IPS DF 4.7 (cell line): ENCODE data around the gene NOX3.
"Not testable (repeated sequence)": the region's sequence is repeated elsewhere in the genome, so short reads cannot be mapped to it uniquely, and the experiment has no call there.

ENCODE experiments used
- DNase-seq: peaks from one replicate; pipeline ENCODE4 v3.0.0-alpha.2; 2013; ENCODE audit warnings: low spot score; ENCODE audit errors: extremely low read depth

The NOX3 gene

GRCh38 chr6:155455766-155456165 is at the start of gene NOX3:
NOX3 (minus strand) TSS chr6:155455839; CDS start chr6:155455800, 39 bp downstream.
- DNase-seq, result peak; percentile 9

GRCh38 chr6:155504848-155505607 is 49.4 kb upstream of the NOX3 start:
- DNase-seq, result no peak

- no peak for DNase-seq
These were observed 46.8 kb upstream of the NOX3 start for GRCh38 chr6:155502393-155502792.

- DNase-seq, result no peak
These were observed 43.9 kb upstream of the NOX3 start for GRCh38 chr6:155499574-155499973.

GRCh38 chr6:155498370-155498769 is 42.7 kb upstream of the NOX3 start:
- no peak for DNase-seq

DNA sequence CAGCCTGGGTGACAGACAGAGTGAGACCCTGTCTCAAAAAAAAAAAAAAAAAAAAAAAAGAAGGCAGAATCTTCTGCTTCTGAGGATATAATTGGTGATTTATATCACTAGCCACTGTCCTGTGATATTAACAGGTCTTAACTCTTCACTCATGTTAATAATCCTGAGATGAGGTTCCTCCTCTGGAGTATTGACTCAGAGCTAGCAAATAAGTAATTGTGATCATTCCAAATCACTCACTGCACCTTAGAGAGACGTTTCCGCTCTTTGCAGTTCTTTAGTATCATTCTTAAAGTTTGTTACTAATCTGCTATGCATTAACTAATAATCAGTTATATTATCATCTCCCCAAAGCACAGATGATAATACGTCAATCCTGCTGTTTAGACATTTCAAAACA is 41.6 kb upstream of the NOX3 start:
- no peak for DNase-seq

- peak; percentile 41 for DNase-seq
These were observed 39.6 kb upstream of the NOX3 start for GRCh38 chr6:155495011-155495768.

DNA sequence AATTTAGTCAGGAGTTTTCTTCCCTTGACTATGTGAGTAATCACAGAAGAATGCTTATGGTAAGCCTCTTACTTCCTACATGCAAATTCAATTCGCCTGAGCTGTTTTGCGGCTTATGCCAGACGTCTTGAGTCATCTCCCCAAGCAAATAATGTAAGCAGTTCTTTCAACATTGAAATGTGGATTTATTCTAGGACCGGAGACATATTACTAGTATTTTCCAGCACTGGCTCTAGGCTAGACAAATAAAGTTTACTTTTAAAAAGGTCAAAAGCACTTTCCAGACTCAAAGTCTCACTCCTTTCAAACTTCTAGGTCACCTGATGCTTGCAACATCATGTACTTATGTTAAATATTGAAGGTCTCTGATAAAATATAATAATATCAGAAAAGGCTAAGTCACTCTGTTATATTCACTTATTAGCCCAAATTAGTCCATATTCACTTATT is 38.1 kb upstream of the NOX3 start:
- no peak for DNase-seq

- no peak for DNase-seq
These were observed 37.5 kb upstream of the NOX3 start for GRCh38 chr6:155493026-155493693.

DNA sequence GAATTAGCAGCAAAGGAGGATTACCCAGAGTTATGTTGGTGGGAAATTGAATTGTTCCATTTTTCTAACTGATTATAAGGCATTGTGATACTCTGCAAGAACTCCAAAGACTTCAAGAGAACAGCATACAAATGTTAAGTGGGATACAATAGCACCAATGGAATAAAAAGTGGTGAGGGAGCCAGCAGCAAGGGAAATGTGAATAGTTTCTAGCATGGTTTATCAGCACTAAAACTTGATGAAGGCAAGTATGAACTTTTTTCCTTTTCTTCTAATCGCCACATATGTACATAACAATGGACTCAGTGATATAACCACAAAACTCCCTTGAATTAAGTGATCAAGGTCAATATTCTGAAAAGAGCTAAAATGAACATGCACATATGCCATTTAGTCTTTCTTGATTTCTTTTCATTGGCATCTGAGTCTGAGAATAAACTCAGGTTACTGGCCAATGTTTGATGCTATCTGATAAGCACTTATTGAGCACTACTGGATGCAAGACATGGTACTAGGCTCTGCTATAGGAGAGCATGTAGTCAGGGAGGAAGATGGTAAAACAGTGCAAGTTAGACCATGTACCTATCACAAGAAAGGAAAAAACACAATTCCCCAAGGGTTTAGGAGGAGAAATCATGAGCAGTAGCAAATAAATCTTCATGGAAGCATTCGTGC is 36.6 kb upstream of the NOX3 start:
- no peak for DNase-seq

DNA sequence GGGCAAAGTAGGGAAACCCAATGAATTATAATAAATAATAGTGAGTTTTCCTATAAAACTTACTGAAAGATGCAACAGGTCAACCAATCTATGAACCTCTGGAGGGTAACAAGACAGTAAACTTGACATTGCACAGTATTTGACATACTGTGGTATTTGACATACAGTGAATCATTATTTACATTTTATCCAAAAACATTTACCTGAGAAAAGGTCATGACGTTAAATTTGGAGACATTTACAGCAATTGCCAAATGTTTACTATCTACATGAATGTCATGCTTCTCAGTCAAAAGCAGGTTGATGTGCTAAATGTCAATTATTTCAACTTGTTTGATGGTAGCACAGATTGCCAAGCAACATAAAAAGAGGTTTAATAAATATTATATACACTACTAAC is 35.8 kb upstream of the NOX3 start:
- no peak for DNase-seq

DNA sequence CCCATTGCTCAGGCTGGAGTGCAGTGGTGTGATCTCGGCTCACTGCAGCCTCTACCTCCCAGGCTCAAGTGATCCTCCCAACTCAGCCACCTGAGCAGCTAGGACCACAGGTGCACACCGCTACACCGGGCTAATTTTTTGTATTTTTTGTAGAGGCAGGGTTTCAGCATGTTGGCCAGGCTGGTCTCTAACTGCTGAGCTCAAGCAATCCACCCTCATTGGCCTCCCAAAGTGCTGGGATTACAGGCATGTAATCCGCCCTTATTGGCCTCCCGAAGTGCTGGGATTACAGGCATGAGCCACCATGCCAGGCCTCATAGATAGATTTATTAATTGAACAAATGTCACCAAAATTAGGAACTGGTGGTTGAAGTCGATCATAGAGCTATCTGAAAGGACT is 32.6 kb upstream of the NOX3 start:
- DNase-seq, result not testable (repeated sequence)

DNA sequence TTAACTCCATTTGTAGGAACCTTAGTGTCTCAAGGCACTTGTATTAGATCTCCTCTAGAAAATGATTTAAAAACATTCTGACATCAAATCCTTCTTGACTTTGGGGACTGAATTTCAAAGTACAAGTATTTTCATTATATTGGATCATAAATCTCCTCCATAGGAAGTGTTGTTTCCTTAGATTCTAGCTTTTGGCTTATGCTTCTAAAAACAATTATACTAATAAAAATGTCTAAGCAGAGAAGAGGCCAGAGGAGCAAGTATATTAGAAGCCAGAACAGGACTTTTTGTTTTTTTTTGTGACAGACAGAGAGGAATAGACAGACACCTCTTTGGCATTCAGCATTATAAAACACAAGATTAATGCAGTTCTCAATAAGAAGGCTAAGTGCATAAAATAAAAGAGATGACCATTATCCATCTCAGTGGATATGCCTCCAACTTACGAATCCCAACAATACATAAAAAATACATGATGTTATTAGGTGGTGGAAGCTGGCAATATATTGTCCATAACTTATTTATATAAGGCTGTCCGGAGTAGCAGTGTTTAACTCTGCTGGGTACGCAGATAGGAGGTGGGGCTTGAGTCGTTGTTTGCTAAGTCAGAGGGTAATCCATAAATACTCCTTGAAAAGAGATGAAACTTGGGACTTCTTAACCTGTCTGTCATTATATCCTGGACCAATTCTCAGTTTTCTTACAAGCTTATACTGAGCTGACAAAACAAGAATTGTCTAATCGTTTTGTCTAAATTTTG is 31.9 kb upstream of the NOX3 start:
- no peak for DNase-seq

GRCh38 chr6:155486721-155487294 is 31.2 kb upstream of the NOX3 start:
- DNase-seq, result no peak

DNA sequence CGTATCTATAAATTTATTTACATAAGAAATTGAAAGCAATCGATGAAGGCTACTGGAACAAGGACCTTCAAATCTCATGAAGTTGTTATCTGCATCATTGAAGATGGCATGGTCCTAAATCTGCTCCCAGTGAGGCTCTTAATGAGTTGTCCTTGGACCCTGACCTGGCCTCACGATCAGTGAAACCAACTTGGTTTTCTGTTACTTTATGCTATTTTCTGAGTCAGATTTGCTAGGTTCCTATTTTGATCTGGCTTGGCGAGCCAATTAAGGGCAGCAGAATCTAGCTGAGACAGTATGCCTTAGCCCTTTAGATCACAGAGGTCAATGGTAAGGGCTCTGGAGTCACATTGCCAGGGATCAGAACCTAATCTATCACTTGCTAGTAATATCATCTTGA is 30.1 kb upstream of the NOX3 start:
- no peak for DNase-seq

GRCh38 chr6:155483858-155484257 is 28.2 kb upstream of the NOX3 start:
- DNase-seq, result no peak

DNA sequence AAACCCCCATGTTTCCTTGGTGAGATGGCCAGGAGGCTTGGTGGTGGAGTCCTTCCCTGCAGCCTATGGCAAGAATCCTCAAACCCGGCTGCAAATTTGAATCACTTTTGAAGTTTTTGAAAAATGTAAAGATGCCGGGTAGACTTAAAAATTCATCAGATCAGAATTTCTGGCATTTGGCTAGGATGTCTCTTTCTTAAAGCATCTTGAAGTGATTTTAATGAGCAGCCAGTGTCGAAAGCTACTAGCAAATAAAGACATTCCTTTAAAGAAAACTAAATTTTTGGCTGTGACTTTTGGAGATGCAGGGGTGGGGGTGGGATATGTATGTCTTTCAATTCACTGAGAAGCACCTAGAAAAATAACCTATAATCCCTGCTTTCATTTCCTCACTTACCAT is 25.6 kb upstream of the NOX3 start:
- no peak for DNase-seq

- no peak for DNase-seq
These were observed 18.1 kb upstream of the NOX3 start for GRCh38 chr6:155473741-155474140.

GRCh38 chr6:155472886-155473285 is 17.2 kb upstream of the NOX3 start:
- no peak for DNase-seq

GRCh38 chr6:155470979-155471616 is 15.5 kb upstream of the NOX3 start:
- not testable (repeated sequence) for DNase-seq
